Left ventricle myocardium inferior (tissue), 1 donor: ENCODE data around the gene COPS7A. TPM values are rescaled to one million over a fixed set of nuclear protein-coding genes. Genes with fewer than 3 reads are reported as not detected.
"Not testable (repeated sequence)": the region's sequence is repeated elsewhere in the genome, so short reads cannot be mapped to it uniquely, and the experiment has no call there.

Experiments
- DNase-seq: peaks from one replicate; pipeline ENCODE4 v3.0.0-alpha.2; 2020
- H3K27ac ChIP-seq: fragments of 200-600 bp; replicated peaks from 2 replicates; pipeline ENCODE4 v1.8.0; 2021
- H3K27me3 ChIP-seq: fragments of 200-600 bp; 2 replicates; pipeline ENCODE4 v1.8.0; 2021; ENCODE audit warnings: low read depth
- H3K36me3 ChIP-seq: fragments of 200-600 bp; 2 replicates; pipeline ENCODE4 v1.8.0; 2021
- H3K4me1 ChIP-seq: fragments of 200-600 bp; 2 replicates; pipeline ENCODE4 v1.8.0; 2021
- H3K4me3 ChIP-seq: fragments of 200-600 bp; 2 replicates; pipeline ENCODE4 v1.8.0; 2021; ENCODE audit warnings: mild to moderate bottlenecking, moderate library complexity
- H3K9me3 ChIP-seq: fragments of 200-600 bp; replicated peaks from 2 replicates; pipeline ENCODE4 v1.8.0; 2021
- CTCF ChIP-seq: fragments of 200-600 bp; IDR thresholded peaks from 2 replicates; pipeline ENCODE4 v1.8.0; 2021; ENCODE audit warnings: antibody characterized with exemption, mild to moderate bottlenecking, borderline replicate concordance
- intact Hi-C: fragments of 100-400 bp; cut with micrococcal nuclease; formaldehyde crosslinking; loops from one replicate; pipeline ENCODE4 v1.11.0; 2022
- total RNA-seq: library from RNA; stranded (reverse); fragmentation: NEBNext Ultra II Directional; extraction: Animal tissue kit (Norgen Biotek cat#: 25700); gene quantifications from one replicate; pipeline ENCODE4 v1.2.1, GENCODE V29; 2021
- donor health status: DM: no; HTN: yes; CAD: no; lungs with severe emphysema.

The COPS7A gene
- total RNA-seq, 1 donor from 2014 or later: 73.2 TPM

GRCh38 chr12:6729186-6729585, 5.3 kb downstream of the COPS7A start:
- no peak for TF ChIP-seq CTCF
- H3K4me1 ChIP-seq: peaks cover 15% of the 10 kb centered on the region
- intact Hi-C loops: no loop called here
- no peak overlapping the region for H3K4me3 ChIP-seq
- no peaks in the 10 kb centered on the region for H3K9me3 ChIP-seq
- peaks cover 57% of the 10 kb centered on the region for H3K36me3 ChIP-seq
- no peaks in the 10 kb centered on the region for H3K27me3 ChIP-seq
- DNase-seq: no peak
- H3K27ac ChIP-seq: no peak overlapping the region

GRCh38 chr12:6730169-6730568, 6.3 kb downstream of the COPS7A start:
- no peak for TF ChIP-seq CTCF
- H3K27ac ChIP-seq: no peak overlapping the region
- H3K4me3 ChIP-seq: no peak overlapping the region
- peaks cover 8% of the 10 kb centered on the region for H3K4me1 ChIP-seq
- DNase-seq: no peak
- intact Hi-C loops: no loop called here
- H3K9me3 ChIP-seq: no peaks in the 10 kb centered on the region
- H3K27me3 ChIP-seq: no peaks in the 10 kb centered on the region
- peaks cover 57% of the 10 kb centered on the region for H3K36me3 ChIP-seq

DNA sequence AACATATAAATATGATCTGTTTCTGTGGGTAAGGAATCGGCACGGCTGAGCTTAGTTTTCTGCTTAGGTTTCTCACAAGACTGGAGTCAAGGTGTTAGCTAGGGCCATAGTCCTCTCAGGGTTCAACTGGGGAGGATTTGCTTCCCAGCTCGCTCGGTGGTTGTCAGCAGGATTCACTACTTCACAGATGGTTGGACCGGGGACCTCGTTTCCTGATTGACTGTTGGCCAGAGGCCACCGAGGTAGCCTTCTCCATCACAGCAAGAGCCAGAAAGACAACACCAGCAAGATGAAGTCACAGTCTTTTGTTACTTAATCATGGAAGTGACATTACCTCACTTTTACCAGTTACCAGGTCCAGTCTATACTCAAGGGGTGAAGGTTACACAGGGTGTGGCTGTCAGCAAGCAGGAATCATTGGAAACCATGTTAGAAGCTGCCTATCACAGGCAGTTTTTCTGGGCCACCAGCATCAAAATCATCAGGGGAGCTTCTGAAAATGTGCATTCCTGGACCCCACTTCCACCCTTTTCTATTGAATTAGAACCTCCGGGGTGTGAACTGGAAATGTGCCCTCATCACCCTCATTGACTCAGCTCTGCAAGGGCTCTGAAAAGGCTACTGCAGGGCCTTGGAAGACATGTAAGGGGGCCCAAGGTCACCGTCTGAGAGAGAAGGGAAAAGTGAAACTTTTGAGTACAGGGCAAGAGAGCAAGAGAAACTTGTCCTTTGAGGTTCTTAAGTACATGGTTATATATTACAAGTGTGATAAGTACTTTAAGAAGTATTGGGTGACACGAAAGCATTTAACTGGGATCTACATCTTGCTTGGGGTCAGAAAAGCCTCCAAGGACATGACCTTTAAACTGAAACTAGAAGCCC, 10.9 kb downstream of the COPS7A start:
- no peak for TF ChIP-seq CTCF
- intact Hi-C loops: no loop called here
- no peaks in the 10 kb centered on the region for H3K9me3 ChIP-seq
- no peak overlapping the region for H3K4me3 ChIP-seq
- H3K36me3 ChIP-seq: peaks cover 31% of the 10 kb centered on the region
- DNase-seq: no peak
- H3K27ac ChIP-seq: peak overlapping the region; percentile 71
- no peaks in the 10 kb centered on the region for H3K27me3 ChIP-seq
- H3K4me1 ChIP-seq: peaks cover 14% of the 10 kb centered on the region

GRCh38 chr12:6735448-6736191, 11.8 kb downstream of the COPS7A start:
- Histone ChIP-seq H3K9me3 (no peaks in the 10 kb centered on the region), H3K4me3 (no peak overlapping the region), H3K4me1 (peaks cover 14% of the 10 kb centered on the region), H3K36me3 (peaks cover 22% of the 10 kb centered on the region), H3K27ac (peak overlapping the region; percentile 71), H3K27me3 (no peaks in the 10 kb centered on the region)
- intact Hi-C loops: no loop called here
- DNase-seq: peak; percentile 73
- peak; percentile 87 for TF ChIP-seq CTCF

DNA sequence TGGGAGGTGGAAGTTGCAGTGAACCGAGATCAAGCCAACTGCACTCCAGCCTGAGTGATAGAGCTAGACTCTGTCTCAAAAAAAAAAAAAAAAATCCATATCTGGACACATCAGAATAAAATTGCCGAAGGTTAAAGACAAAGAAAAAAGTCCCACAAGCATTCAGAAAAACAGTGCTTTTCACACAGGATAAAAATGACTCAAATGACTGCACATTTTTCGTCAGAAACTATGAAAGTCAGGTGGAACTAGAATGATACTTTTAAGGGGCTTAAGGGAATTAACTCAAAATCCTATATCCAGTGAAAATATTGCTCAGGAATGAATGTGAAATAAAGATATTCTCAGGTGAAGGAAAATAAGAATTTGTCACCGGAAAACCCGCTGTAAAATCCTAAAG, 12.9 kb downstream of the COPS7A start:
- peaks cover 14% of the 10 kb centered on the region for H3K4me1 ChIP-seq
- H3K9me3 ChIP-seq: no peaks in the 10 kb centered on the region
- DNase-seq: no peak
- no peak overlapping the region for H3K4me3 ChIP-seq
- intact Hi-C loops: no loop called here
- no peaks in the 10 kb centered on the region for H3K27me3 ChIP-seq
- peaks cover 11% of the 10 kb centered on the region for H3K36me3 ChIP-seq
- no peak for TF ChIP-seq CTCF
- H3K27ac ChIP-seq: no peak overlapping the region

DNA sequence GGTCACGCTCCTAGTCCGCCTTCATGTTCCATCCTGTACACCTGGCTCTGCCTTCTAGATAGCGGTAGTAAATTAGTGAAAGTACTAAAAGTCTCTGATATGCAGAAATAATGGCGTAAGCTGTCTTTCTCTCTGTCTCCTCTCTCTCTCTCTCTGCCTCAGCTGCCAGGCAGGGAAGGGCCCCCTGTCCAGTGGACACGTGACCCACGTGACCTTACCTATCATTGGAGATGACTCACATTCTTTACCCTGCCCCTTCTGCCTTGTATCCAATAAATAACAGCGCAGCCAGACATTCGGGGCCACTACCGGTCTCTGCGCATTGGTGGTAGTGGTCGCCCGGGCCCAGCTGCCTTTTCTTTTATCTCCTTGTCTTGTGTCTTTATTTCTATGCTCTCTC, 18.2 kb downstream of the COPS7A start:
- H3K4me3 ChIP-seq, H3K27ac ChIP-seq, H3K9me3 ChIP-seq, intact Hi-C loops, H3K27me3 ChIP-seq, DNase-seq, H3K36me3 ChIP-seq: not testable (repeated sequence)
- H3K4me1 ChIP-seq: peaks cover 13% of the 10 kb centered on the region
